SH-SY5Y (cell line): ENCODE data around the gene MPPED1.

Experiments
- GATA2 ChIP-seq: IDR thresholded peaks from 2 replicates; pipeline ENCODE4 v1.6.1; 2011; ENCODE audit warnings: mild to moderate bottlenecking, low read depth, low read length
- GATA3 ChIP-seq: IDR thresholded peaks from 2 replicates; pipeline ENCODE4 v1.6.1; 2011; ENCODE audit warnings: low read depth, mild to moderate bottlenecking, low read length, moderate library complexity

GRCh38 chr22:43446037-43446803, 34.4 kb downstream of the MPPED1 start:
- no peak for TF ChIP-seq GATA3
- no peak for TF ChIP-seq GATA2
